C4-2B (cell line): ENCODE data around the gene ZNF804B.

Experiments used
- H3K27ac ChIP-seq: fragments of 450-650 bp; 2 replicates; pipeline ENCODE4 v1.5.1; 2017
- ZFX ChIP-seq: fragments of 450-650 bp; IDR thresholded peaks from 2 replicates; pipeline ENCODE4 v1.6.1; 2017
- TF ChIP-seq, protein P1 (sequence below): fragments of 450-650 bp; conservative IDR thresholded peaks from 2 replicates; pipeline ENCODE4 v1.5.1; 2017; ENCODE audit warnings: mild to moderate bottlenecking

Gene ZNF804B

DNA sequence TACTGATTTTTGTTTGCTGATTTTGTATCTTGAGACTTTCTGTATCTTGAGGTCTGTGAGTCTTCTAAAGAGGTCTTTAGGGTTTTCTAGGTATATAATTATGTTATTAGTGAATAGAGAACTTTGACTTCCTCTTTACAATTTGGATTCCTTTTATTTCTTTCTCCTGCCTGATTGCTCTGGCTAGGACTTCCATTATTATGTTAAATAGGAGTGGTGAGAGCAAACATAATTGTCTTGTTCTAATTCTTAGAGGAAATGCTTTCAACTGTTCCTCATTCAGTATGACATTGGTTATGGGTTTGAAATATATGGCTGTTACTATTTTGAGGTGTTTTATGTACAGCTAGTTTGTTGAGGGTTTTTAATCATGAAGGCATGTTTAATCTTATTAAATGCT, 344.1 kb downstream of the ZNF804B start:
- TF ChIP-seq ZFX, result no peak
- TF ChIP-seq, protein P1, sequence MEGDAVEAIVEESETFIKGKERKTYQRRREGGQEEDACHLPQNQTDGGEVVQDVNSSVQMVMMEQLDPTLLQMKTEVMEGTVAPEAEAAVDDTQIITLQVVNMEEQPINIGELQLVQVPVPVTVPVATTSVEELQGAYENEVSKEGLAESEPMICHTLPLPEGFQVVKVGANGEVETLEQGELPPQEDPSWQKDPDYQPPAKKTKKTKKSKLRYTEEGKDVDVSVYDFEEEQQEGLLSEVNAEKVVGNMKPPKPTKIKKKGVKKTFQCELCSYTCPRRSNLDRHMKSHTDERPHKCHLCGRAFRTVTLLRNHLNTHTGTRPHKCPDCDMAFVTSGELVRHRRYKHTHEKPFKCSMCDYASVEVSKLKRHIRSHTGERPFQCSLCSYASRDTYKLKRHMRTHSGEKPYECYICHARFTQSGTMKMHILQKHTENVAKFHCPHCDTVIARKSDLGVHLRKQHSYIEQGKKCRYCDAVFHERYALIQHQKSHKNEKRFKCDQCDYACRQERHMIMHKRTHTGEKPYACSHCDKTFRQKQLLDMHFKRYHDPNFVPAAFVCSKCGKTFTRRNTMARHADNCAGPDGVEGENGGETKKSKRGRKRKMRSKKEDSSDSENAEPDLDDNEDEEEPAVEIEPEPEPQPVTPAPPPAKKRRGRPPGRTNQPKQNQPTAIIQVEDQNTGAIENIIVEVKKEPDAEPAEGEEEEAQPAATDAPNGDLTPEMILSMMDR, result no peak
- no peak overlapping the region for H3K27ac ChIP-seq

DNA sequence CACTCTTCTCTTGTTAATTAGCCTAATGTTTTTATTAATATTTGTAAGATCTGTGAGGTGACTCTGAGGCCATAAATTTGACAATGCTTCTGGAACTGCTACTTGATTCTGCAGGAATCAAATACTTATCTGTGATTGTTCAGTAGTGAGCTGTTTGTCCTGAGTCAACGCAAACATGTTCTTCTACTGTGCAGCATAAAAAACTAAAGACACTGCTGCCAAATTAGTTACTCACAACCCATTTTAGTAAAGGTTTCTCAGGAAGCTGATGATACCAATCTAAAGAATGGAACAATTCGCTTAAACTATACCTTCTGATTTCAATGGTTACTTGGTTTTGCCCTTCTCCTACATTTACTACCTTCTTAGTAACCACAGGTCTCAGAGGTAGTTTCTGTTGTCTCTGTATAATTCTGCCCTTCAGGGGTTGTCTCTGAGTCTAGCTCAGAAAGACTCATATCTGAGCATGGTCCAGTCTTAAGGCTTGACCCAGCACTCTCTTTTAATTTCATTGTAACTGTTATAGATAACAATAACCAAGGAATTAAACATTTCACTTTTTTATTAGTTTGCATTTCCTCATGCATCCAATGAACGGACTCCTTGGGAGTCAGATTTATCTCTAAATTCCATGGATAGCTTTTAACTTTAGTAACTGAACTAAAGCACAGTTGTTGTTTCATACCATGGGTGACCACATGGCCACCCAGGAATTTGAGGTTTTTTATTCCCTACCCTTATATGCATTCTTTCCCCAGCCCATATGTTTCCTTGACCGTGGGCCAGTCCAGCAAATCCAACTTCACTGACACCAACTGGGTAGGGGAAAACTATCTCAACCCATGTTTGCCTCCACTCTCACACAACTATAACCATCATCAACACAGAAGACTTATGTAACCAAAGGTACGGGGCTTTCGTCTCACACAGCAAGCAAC, 345.5 kb downstream of the ZNF804B start:
- no peak for TF ChIP-seq ZFX
- TF ChIP-seq, protein P1, result no peak

DNA sequence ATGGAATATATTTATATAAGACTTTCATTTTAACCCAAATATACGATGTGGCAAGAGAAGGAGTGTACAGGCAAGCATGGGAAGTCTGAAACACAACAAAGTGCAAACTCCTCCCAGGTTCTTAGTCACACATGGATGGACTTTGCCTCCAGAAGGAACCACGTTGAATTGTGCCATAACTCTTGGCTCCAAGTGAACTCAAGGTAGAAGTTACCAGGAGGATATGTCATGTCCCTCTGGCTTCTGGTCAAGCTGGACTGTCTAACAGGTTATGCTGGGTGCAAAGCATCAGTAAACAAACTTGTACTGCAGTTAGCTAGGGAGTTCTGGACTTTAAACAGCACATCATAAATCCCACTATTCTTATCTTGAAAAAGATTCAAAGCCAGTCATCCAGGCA, 364.4 kb downstream of the ZNF804B start:
- TF ChIP-seq ZFX, result no peak
- TF ChIP-seq, protein P1, result no peak
- no peak overlapping the region for H3K27ac ChIP-seq

More for the DNA sequence above, 345.5 kb downstream of the ZNF804B start:
- H3K27ac ChIP-seq, result no peak overlapping the region

DNA sequence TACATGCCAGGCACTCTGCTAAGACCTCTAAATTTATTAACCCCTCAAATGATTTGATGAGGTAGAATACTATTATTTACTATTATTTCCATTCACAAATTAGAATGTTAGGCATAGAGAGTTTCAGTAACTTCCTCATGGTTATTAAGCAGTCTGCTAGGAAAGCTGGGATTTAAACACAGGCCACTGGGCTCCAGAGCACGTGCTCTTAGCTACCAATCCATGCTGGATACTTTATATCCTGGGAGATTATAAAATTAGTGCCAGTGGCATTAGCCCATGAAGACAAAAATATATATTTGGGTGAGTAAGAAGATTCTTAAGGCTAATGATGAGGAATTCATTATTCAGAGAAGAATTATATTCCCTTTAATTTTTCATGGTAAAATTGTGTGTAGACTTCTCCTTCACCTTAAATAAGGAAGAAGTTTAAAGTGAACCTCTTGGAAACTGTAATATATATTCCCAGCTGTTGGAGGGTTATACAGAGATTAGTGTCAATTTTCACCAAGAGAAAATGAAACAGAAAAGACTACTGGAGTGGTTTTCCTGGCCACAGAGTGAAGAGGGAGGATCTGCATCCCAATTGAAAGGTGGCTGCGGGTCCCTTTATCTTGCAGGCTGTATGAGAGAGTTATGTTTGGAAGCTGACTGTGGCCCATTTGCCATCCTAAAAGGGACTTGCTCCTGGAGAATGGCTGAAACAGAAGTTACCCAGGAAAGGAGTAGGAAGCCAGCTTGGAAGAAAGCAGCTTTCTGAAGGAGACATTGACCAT, 370.3 kb downstream of the ZNF804B start:
- TF ChIP-seq ZFX, result no peak
- TF ChIP-seq, protein P1, result no peak

DNA sequence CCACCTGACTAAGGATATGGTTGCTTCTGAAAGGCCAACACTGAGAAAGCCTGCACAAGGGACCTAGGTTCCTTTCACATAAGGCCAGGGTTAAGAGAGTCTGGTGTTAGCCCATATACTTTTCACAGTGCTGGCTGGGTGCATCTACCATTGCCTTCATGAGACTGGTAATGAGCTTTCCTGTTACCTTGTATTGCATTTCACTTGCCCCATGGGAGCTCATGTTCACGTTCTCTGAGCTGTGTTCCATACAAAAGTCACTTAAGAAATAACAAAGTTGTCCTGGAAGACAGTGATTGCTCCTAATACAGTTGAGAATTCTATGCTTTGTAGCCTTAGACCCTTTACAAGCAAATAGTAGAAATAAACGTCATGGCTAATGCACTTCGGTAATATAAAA, 373.9 kb downstream of the ZNF804B start:
- TF ChIP-seq, protein P1, result no peak
- TF ChIP-seq ZFX, result no peak

More for the DNA sequence above, 370.3 kb downstream of the ZNF804B start:
- no peak overlapping the region for H3K27ac ChIP-seq

DNA sequence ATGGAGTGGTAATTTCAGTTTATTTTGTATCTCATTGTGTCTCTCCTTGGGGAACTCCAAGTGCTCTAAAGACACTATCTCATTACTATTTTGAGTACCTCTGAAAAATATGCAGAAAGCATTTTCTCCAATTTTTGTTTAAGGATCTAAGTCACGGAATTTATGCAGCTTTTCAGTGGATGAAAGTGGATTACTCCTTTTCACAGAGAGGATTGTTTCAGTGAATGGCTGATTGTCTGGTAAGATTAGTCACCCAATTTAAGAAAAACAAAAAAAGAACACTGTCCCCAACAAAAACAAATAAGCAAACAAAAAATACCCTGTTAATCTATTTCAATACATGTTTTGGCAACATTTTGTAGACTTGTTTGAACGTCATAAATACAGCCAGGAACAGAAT, 374.3 kb downstream of the ZNF804B start:
- no peak for TF ChIP-seq ZFX
- TF ChIP-seq, protein P1, result no peak
- H3K27ac ChIP-seq, result no peak overlapping the region

More for the DNA sequence above, 373.9 kb downstream of the ZNF804B start:
- H3K27ac ChIP-seq, result no peak overlapping the region

DNA sequence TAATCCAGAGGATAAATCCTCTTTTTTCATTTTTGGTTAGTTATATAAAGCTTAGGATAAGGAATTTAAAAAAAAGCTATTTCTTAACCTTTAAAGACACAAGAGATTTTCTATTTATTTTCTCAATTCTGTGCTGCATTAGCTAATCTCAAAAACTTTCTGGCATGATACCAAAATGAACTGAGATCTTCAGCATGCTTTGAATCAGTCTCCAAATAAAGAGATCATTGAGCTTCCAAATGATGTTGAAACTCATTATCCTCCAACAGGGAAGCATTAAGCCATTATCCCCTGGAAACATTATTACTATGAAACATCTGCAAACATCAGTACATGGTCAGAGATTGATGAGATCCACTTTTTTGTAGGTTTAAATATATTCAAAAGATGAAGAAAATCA, 386.3 kb downstream of the ZNF804B start:
- no peak overlapping the region for H3K27ac ChIP-seq
- TF ChIP-seq ZFX, result no peak
- TF ChIP-seq, protein P1, result no peak
